Astrocyte (in vitro differentiated cells and primary cell): Measurements from ENCODE around the gene SYPL2. TPM values are rescaled to one million over a fixed set of nuclear protein-coding genes. Genes with fewer than 3 reads are reported as not detected.
A peak's percentile ranks its signal among the peaks of the same experiment; 100 is the strongest.

ENCODE experiments used
- DNase-seq: peaks from one replicate; pipeline ENCODE4 v3.0.0-alpha.2; 2010; ENCODE audit warnings: low read depth
- FAIRE-seq: peaks from 2 replicates; lab custom pipeline; 2011; peaks lifted over from hg19 to GRCh38; lab: Jason Lieb, UNC
- H2AFZ ChIP-seq: 2 replicates; pipeline ENCODE4 v1.6.0; 2012; ENCODE audit warnings: low read depth, low read length, inconsistent platforms
- H3K27ac ChIP-seq: 2 replicates; pipeline ENCODE4 v1.5.1; 2011; ENCODE audit warnings: low read depth, low read length, inconsistent platforms
- H3K27me3 ChIP-seq: 2 replicates; pipeline ENCODE4 v1.6.0; 2011; ENCODE audit warnings: low read length, inconsistent platforms; ENCODE audit not compliant: insufficient read depth
- H3K36me3 ChIP-seq: 2 replicates; pipeline ENCODE4 v1.5.1; 2011; ENCODE audit warnings: low read length, inconsistent platforms; ENCODE audit not compliant: insufficient read depth
- H3K4me1 ChIP-seq: 2 replicates; pipeline ENCODE4 v1.5.1; 2011; ENCODE audit warnings: low read length, inconsistent platforms; ENCODE audit not compliant: insufficient read depth
- H3K4me2 ChIP-seq: 2 replicates; pipeline ENCODE4 v1.6.0; 2012; ENCODE audit warnings: low read length, inconsistent platforms
- H3K4me3 ChIP-seq: 2 replicates; pipeline ENCODE4 v1.5.1; 2011; ENCODE audit warnings: low read depth, mild to moderate bottlenecking, low read length, inconsistent platforms; ENCODE audit not compliant: insufficient read depth
- H3K79me2 ChIP-seq: 2 replicates; pipeline ENCODE4 v1.6.0; 2012; ENCODE audit warnings: mild to moderate bottlenecking, low read length, inconsistent platforms; ENCODE audit not compliant: insufficient read depth
- H3K9ac ChIP-seq: 2 replicates; pipeline ENCODE4 v1.6.0; 2012; ENCODE audit warnings: mild to moderate bottlenecking, low read length, inconsistent platforms
- H3K9me3 ChIP-seq: 2 replicates; pipeline ENCODE4 v1.5.1; 2012; ENCODE audit warnings: low read depth, mild to moderate bottlenecking, low read length, inconsistent platforms; ENCODE audit not compliant: insufficient read depth
- H4K20me1 ChIP-seq: 2 replicates; pipeline ENCODE4 v1.6.0; 2012; ENCODE audit warnings: low read length, inconsistent platforms; ENCODE audit not compliant: insufficient read depth
- H3K27ac Mint-ChIP-seq: one replicate; pipeline ENCODE4 v1.8.0; 2021; ENCODE audit warnings: mild to moderate bottlenecking, mixed read lengths; ENCODE audit not compliant: unreplicated experiment
- H3K27me3 Mint-ChIP-seq: one replicate; pipeline ENCODE4 v1.8.0; 2021; ENCODE audit warnings: low read depth, mixed read lengths; ENCODE audit not compliant: unreplicated experiment
- H3K36me3 Mint-ChIP-seq: one replicate; pipeline ENCODE4 v1.8.0; 2021; ENCODE audit warnings: low read depth, mixed read lengths; ENCODE audit not compliant: unreplicated experiment
- H3K4me1 Mint-ChIP-seq: one replicate; pipeline ENCODE4 v1.8.0; 2021; ENCODE audit warnings: low read depth, mixed read lengths; ENCODE audit not compliant: unreplicated experiment
- H3K4me3 Mint-ChIP-seq: one replicate; pipeline ENCODE4 v1.8.0; 2021; ENCODE audit warnings: mild to moderate bottlenecking, moderate library complexity, mixed read lengths; ENCODE audit not compliant: unreplicated experiment
- H3K9me3 Mint-ChIP-seq: one replicate; pipeline ENCODE4 v1.8.0; 2021; ENCODE audit warnings: mild to moderate bottlenecking, mixed read lengths; ENCODE audit not compliant: unreplicated experiment
- CTCF ChIP-seq: IDR thresholded peaks from 2 replicates; pipeline ENCODE4 v1.5.1; 2011; ENCODE audit warnings: low read depth, mild to moderate bottlenecking, inconsistent platforms, low read length, moderate library complexity; ENCODE audit not compliant: insufficient read depth
- EZH2 ChIP-seq: IDR thresholded peaks from 2 replicates; pipeline ENCODE4 v1.6.1; 2012; ENCODE audit warnings: mild to moderate bottlenecking, low read length, inconsistent platforms; ENCODE audit not compliant: insufficient read depth
- total RNA-seq: library from RNA; stranded (reverse); gene quantifications from 2 replicates; pipeline ENCODE4 v1.2.1, GENCODE V29; 2021

The SYPL2 gene
- total RNA-seq, 1 donor from 2014 or later = 0.70 TPM

GRCh38 chr1:109521002-109521951 is 54.9 kb downstream of the SYPL2 start:
- Mint-ChIP-seq H3K4me1 (peaks cover 7% of the 10 kb centered on the region), H3K4me3 (no peak overlapping the region), H3K36me3 (no peaks in the 10 kb centered on the region), H3K27ac (no peak overlapping the region), H3K9me3 (peaks cover 2% of the 10 kb centered on the region), H3K27me3 (peaks cover 13% of the 10 kb centered on the region)
- no peak for TF ChIP-seq EZH2
- no peak for TF ChIP-seq CTCF
- H3K79me2 ChIP-seq = no peaks in the 10 kb centered on the region
- H3K27ac ChIP-seq = no peak overlapping the region
- H3K36me3 ChIP-seq = no peaks in the 10 kb centered on the region
- DNase-seq (no peak), FAIRE-seq (no peak)
- no peaks in the 10 kb centered on the region for H3K9me3 ChIP-seq
- H4K20me1 ChIP-seq = no peaks in the 10 kb centered on the region
- H3K4me2 ChIP-seq = no peak overlapping the region
- no peak overlapping the region for H3K4me3 ChIP-seq
- no peak overlapping the region for H3K9ac ChIP-seq
- H3K27me3 ChIP-seq = peaks cover 31% of the 10 kb centered on the region
- H3K4me1 ChIP-seq = no peaks in the 10 kb centered on the region
- H2AFZ ChIP-seq = no peak overlapping the region

- no peak for FAIRE-seq
- TF ChIP-seq EZH2 (no peak), CTCF (no peak)
- no peaks in the 10 kb centered on the region for H3K79me2 ChIP-seq
- peaks cover 20% of the 10 kb centered on the region for H3K27me3 Mint-ChIP-seq
- H3K4me1 Mint-ChIP-seq = peaks cover 7% of the 10 kb centered on the region
- no peaks in the 10 kb centered on the region for H3K9me3 Mint-ChIP-seq
- no peak overlapping the region for H2AFZ ChIP-seq
- no peak overlapping the region for H3K4me2 ChIP-seq
- no peaks in the 10 kb centered on the region for H3K36me3 Mint-ChIP-seq
- H3K27ac Mint-ChIP-seq = no peak overlapping the region
- DNase-seq = no peak
- no peaks in the 10 kb centered on the region for H4K20me1 ChIP-seq
- H3K4me3 ChIP-seq = no peak overlapping the region
- H3K27ac ChIP-seq = no peak overlapping the region
- H3K9me3 ChIP-seq = no peaks in the 10 kb centered on the region
- no peak overlapping the region for H3K9ac ChIP-seq
- H3K27me3 ChIP-seq = peaks cover 31% of the 10 kb centered on the region
- H3K4me1 ChIP-seq = no peaks in the 10 kb centered on the region
- no peaks in the 10 kb centered on the region for H3K36me3 ChIP-seq
- no peak overlapping the region for H3K4me3 Mint-ChIP-seq
Observed at GRCh38 chr1:109522026-109522425, 55.7 kb downstream of the SYPL2 start.

GRCh38 chr1:109523706-109524105 is 57.4 kb downstream of the SYPL2 start:
- FAIRE-seq = no peak
- Histone ChIP-seq H4K20me1 (no peaks in the 10 kb centered on the region), H3K79me2 (no peaks in the 10 kb centered on the region), H3K4me3 (no peak overlapping the region), H3K4me2 (no peak overlapping the region), H3K9me3 (no peaks in the 10 kb centered on the region), H3K36me3 (no peaks in the 10 kb centered on the region), H3K4me1 (no peaks in the 10 kb centered on the region), H3K27ac (no peak overlapping the region), H3K9ac (no peak overlapping the region), H2AFZ (no peak overlapping the region), H3K27me3 (peaks cover 36% of the 10 kb centered on the region)
- Mint-ChIP-seq H3K9me3 (no peaks in the 10 kb centered on the region), H3K4me3 (no peak overlapping the region), H3K27me3 (peaks cover 30% of the 10 kb centered on the region), H3K4me1 (peaks cover 4% of the 10 kb centered on the region), H3K36me3 (no peaks in the 10 kb centered on the region), H3K27ac (no peak overlapping the region)
- peak; percentile 66 for DNase-seq
- TF ChIP-seq CTCF = no peak
- no peak for TF ChIP-seq EZH2
